Non-pigmented ciliary epithelial cell (primary cell): ENCODE measurements around the gene AFF1.
A peak's percentile ranks its signal among the peaks of the same experiment; 100 is the strongest.
"Not testable (repeated sequence)": the region's sequence is repeated elsewhere in the genome, so short reads cannot be mapped to it uniquely, and the experiment has no call there.

ENCODE experiments used
- DNase-seq: peaks from one replicate; pipeline ENCODE4 v3.0.0-alpha.2; 2010; ENCODE audit warnings: low read depth

AFF1 gene

DNA sequence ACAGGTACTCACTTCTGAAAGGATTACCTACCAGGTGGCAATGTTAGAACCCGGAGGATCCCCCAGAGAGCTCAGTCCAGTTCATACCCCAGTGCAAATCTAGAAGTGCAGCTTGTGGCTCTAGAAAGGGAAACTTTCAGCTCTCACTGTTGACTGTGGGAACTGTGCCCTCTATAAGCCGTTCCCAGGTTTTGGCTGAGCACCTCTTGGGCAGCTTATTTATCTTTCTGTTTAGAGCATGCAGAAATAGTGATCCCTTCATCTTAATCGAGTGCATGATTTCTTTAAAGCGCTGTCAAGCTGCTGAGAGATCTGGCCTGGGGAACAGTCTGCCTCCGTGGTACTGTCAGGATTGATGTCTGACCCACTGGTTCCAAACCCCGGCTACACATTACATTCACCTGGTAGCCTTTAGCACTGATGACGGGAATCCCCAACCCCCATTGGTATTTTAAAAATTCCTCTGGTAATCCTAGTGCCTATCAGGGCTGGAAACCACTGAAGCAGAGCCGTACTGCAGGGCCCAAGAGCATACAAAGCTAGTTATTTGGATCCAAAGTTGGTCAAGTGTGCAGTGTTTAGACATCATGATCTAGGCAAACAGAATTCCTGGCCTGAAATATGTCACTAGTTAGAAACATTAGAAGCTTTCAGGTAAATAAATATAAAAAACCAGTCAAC, 182.4 kb downstream of the AFF1 start:
- DNase-seq, result no peak

DNA sequence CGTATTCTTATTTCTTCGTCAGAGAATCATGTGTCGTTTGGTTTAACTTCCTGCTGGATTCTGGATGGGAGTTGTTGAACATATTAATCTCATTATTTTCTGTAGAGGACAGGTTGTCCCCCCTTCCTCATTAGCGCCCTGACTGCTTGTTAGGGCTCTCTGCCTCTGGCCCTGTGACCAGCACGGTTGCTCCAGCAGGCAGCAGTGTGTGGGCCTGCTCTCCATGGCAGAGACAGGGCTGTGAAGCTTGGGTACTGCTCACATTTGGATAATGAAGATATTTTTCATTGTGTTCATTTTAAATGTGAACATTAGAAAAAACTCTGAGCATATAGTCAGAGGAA, 182.9 kb downstream of the AFF1 start:
- DNase-seq, result no peak

GRCh38 chr4:87118421-87118820, 183.6 kb downstream of the AFF1 start:
- DNase-seq, result no peak

- DNase-seq, result peak; percentile 65
These were observed 184.0 kb downstream of the AFF1 start for GRCh38 chr4:87118826-87119225.

- no peak for DNase-seq
These were observed 185.2 kb downstream of the AFF1 start for GRCh38 chr4:87120010-87120409.

- no peak for DNase-seq
These were observed 185.8 kb downstream of the AFF1 start for GRCh38 chr4:87120411-87121162.

- DNase-seq, result no peak
These were observed 186.7 kb downstream of the AFF1 start for GRCh38 chr4:87121341-87122065.

GRCh38 chr4:87122252-87122651, 187.4 kb downstream of the AFF1 start:
- DNase-seq, result no peak

DNA sequence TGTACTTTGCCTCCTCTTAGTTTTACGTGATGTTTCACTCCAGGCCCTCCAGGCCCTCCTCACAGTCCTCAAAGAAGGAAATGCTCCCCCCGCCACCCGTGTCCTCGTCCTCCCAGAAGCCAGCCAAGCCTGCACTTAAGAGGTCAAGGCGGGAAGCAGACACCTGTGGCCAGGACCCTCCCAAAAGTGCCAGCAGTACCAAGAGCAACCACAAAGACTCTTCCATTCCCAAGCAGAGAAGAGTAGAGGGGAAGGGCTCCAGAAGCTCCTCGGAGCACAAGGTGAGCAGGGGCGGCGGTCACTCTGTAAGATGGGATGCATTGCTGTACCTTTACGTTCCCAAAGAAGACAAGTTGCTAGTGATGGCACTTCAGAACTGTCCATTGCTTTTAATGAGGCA, 191.2 kb downstream of the AFF1 start:
- DNase-seq, result no peak

DNA sequence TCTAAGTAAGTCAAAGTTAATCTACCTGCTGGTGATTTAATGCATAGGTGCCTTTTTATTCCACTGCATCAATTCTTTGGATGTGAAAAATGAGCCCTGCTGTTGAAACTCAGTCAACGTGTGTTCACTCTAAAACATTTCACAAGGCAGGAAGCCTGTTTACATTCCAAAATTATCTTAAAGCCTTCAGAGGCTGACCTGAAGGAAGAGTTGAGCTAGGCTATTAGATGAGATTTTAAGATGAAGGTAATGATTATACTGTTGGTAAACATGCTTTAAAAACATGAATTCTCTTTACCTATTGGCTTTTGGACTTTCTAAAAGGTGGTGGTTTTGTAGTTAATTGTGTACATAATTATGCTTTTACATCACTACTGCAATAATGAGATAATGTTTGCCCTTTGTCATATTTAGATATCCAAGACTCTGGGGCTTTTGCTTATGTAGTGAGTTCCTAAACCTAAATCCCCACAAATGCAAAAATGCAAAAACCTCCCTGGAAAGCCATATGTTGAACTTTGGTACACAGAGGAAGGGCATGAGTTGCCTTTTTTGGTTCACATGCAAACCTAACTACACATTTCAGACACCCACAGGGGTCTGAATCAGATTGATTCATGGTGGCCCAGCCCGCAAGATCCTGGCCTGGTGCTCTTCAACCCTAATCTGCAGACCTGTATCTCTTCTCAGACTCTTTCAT, 193.3 kb downstream of the AFF1 start:
- DNase-seq, result no peak

DNA sequence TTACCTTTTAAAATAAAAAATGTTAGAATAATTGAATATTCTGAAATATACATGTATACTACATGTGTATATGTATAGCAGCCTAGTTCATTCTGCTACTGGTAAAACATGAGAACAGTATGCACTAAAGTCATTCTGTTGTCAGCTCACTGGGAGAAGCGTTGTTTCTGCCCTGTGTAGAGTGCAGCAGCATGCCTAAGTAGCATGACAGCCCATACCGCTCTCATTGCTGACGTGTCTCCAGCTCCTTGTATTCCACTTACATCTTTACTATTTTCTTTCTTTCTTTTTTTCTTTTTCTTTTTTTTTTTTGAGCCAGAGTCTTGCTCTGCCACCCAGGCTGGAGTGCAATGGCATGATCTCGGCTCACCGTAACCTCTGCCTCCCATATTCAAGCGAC, 194.9 kb downstream of the AFF1 start:
- no peak for DNase-seq

- DNase-seq, result no peak
These were observed 196.3 kb downstream of the AFF1 start for GRCh38 chr4:87130985-87131703.

- DNase-seq, result no peak
These were observed 197.2 kb downstream of the AFF1 start for GRCh38 chr4:87132035-87132434.

DNA sequence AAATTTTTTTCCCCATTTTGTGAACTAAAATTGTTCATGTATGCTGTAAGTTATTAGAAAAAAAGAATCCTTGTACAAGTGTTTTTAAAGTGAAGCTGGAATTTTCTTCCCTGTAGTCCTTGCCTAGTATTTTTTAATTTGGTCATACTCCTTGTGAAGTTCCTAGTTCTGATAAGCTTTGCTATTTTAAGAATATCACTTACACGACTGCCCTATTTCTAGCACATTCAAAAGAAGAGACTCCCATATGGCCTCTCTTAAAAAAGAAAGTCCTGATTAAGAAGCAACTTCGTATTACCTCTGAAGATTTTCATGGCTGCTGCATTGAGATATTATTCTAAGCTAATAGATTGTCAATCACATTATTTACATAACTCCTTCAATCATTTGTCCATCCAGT, 198.4 kb downstream of the AFF1 start:
- DNase-seq, result no peak

GRCh38 chr4:87134122-87134521, 199.3 kb downstream of the AFF1 start:
- no peak for DNase-seq

DNA sequence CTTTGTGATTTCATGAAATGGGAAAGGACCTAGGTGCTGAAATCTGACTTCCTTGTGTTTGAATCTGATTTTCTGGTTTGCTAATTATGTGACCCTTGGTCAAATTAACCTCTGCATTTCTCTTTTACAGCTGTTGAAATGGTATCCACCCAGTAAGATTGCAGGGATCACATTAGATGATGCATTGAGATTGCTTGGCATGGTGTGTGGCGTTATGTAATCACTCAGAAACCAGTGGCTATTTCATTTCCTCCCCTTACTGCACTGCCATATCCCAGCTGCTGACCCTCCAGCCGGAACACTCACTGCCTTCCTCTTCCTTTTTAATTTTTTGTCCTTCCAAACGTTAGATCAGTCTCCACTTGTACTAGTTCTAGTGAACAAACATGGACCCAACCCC, 206.6 kb downstream of the AFF1 start:
- no peak for DNase-seq

- no peak for DNase-seq
These were observed 209.5 kb downstream of the AFF1 start for GRCh38 chr4:87144356-87144755.

GRCh38 chr4:87145934-87146333, 211.1 kb downstream of the AFF1 start:
- DNase-seq, result not testable (repeated sequence)

GRCh38 chr4:87147116-87147515, 212.3 kb downstream of the AFF1 start:
- DNase-seq, result no peak

DNA sequence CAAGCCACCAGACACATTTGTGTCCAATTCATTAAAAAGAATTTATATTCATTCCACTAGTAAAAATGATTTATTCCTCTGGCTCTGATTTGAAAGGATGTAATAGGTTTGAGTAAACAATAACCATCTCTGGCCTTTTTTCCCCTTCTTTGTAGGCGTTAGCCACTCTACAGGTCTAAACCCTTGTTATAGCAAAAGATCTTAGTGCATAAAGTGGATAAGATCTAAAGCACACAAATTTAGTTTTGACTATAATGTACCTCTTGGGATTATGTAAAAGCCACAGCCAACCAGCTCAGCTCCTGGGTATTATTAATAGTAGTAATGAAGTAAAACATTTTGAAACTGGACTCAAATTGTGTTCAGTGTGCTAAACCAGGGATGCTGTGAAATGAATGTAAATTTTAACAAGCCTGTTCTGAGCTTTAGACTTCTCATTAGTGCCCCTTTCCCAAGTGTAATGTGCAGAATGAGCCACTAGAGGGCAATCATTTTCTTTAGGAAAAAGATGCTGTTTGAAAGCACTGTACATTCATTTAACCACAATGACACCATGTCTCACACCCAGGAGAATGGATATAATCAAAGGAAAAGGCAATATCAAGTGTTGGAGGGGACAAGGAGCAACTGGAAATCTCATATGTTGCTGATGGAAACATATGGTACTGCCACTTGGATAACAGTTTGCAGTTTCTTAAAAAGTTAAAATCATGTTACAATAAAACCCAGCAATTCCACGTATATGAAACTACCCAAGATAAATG, 215.9 kb downstream of the AFF1 start:
- peak; percentile 49 for DNase-seq

DNA sequence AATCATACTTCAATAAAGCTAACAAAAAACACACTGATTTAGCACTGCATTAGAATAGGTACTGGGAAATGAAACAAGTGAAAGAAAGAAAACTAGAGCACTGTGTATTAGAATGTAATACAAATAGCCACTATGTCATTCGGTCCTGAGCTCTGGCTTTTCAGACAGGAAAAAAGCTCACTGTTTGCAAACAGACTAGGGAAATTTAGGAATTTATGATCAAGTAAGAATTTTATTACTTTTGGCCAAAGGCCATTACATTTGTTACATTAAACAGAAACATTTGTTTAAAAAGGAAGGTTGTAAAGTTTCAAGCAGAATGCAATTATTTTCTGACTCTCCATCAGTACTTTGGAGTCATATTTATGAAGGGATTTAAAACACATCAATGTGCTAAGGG, 216.9 kb downstream of the AFF1 start:
- no peak for DNase-seq
